Calu3 (cell line): ENCODE results near the gene TNS1. TPM values are rescaled to one million over a fixed set of nuclear protein-coding genes. Genes with fewer than 3 reads are reported as not detected.
A peak's percentile ranks its signal among the peaks of the same experiment; 100 is the strongest.

Experiments used
- BruUV-seq: library from RNA; stranded (reverse); fragments of 400-500 nt; replicated peaks from 2 replicates; lab custom pipeline; 2021; lab: Mats Ljungman, UMichigan
- CTCF ChIA-PET: fragments of 300-600 bp; sonication (Branson Sonifier 250); formaldehyde crosslinking; loops from one replicate; lab custom pipeline; 2022; ENCODE audit warnings: antibody characterized with exemption; lab: Charles Lee
- DNase-seq: peaks from one replicate; pipeline ENCODE4 v3.0.0; 2022
- H3K27ac Mint-ChIP-seq: one replicate; pipeline ENCODE4 v1.8.0; 2022; ENCODE audit warnings: mixed read lengths; ENCODE audit not compliant: unreplicated experiment
- H3K27me3 Mint-ChIP-seq: one replicate; pipeline ENCODE4 v1.8.0; 2022; ENCODE audit warnings: mixed read lengths; ENCODE audit not compliant: unreplicated experiment
- H3K36me3 Mint-ChIP-seq: one replicate; pipeline ENCODE4 v1.8.0; 2022; ENCODE audit warnings: mild to moderate bottlenecking, moderate library complexity, mixed read lengths; ENCODE audit not compliant: insufficient read depth, unreplicated experiment
- H3K4me1 Mint-ChIP-seq: one replicate; pipeline ENCODE4 v1.8.0; 2022; ENCODE audit warnings: mild to moderate bottlenecking, low read depth, mixed read lengths; ENCODE audit not compliant: unreplicated experiment
- H3K4me3 Mint-ChIP-seq: one replicate; pipeline ENCODE4 v1.8.0; 2022; ENCODE audit warnings: mild to moderate bottlenecking, low read depth, moderate library complexity, mixed read lengths; ENCODE audit not compliant: unreplicated experiment
- H3K9me3 Mint-ChIP-seq: one replicate; pipeline ENCODE4 v1.8.0; 2022; ENCODE audit warnings: low read depth, mixed read lengths; ENCODE audit not compliant: unreplicated experiment
- intact Hi-C: fragments of 100-400 bp; cut with micrococcal nuclease; formaldehyde crosslinking; loops from one replicate; pipeline ENCODE4 v1.10.0; 2022; ENCODE audit not compliant: unreplicated experiment
- total RNA-seq: library from RNA; stranded (reverse); gene quantifications from 2 replicates; pipeline ENCODE4 v1.2.3, GENCODE V29; 2022
- TF ChIP-seq, protein P1 (sequence below): fragments of 200-600 bp; IDR thresholded peaks from one replicate; pipeline ENCODE4 v1.8.0; 2022; ENCODE audit warnings: antibody characterized with exemption; ENCODE audit not compliant: unreplicated experiment

Gene TNS1
- total RNA-seq, 1 experiment from 2014 or later: 2.2 TPM

DNA sequence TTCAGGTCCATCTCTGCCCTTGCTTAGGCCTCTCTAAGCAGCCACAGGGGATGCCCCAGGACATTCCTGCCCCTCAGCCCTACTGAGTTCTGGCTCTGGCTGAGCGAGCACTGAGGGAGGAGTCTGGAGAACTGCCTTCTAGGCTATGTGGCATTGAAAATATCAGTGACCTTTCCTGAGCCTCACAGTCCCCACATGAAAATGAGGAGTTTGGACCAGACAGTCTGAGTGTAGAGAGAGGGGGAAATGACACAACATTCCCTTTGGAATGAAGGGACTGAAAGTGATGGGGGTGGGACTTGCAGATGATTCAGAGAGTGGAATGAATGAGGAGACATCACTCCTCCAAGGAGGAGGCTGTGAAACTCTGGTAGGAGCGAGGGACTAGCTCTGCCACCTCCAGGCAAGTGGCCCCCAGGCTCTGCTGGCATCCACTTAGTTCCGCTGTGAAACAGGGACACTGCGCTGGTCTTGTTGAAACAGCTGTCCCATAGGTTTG lies 8.0 kb downstream of the TNS1 start:
- no peak overlapping the region for H3K27ac Mint-ChIP-seq
- no peak for DNase-seq
- H3K4me3 Mint-ChIP-seq: no peak overlapping the region
- intact Hi-C loops: no loop called here
- peaks cover 30% of the 10 kb centered on the region for H3K4me1 Mint-ChIP-seq
- CTCF ChIA-PET: interaction anchor here (1.6 to 2.1 kb wide), 3 partner anchors 10 to 206 kb away, joined by 4 to 9 read pairs (median 7); no protein-coding TSS in a partner anchor
- H3K36me3 Mint-ChIP-seq: no peaks in the 10 kb centered on the region
- H3K27me3 Mint-ChIP-seq: peaks cover 59% of the 10 kb centered on the region
- no TSS peak for BruUV-seq
- TF ChIP-seq, protein P1, sequence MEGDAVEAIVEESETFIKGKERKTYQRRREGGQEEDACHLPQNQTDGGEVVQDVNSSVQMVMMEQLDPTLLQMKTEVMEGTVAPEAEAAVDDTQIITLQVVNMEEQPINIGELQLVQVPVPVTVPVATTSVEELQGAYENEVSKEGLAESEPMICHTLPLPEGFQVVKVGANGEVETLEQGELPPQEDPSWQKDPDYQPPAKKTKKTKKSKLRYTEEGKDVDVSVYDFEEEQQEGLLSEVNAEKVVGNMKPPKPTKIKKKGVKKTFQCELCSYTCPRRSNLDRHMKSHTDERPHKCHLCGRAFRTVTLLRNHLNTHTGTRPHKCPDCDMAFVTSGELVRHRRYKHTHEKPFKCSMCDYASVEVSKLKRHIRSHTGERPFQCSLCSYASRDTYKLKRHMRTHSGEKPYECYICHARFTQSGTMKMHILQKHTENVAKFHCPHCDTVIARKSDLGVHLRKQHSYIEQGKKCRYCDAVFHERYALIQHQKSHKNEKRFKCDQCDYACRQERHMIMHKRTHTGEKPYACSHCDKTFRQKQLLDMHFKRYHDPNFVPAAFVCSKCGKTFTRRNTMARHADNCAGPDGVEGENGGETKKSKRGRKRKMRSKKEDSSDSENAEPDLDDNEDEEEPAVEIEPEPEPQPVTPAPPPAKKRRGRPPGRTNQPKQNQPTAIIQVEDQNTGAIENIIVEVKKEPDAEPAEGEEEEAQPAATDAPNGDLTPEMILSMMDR: no peak
- no peaks in the 10 kb centered on the region for H3K9me3 Mint-ChIP-seq

- no peak overlapping the region for H3K27ac Mint-ChIP-seq
- H3K9me3 Mint-ChIP-seq: no peaks in the 10 kb centered on the region
- intact Hi-C loops: no loop called here
- peak overlapping the region; percentile 33 for H3K4me3 Mint-ChIP-seq
- CTCF ChIA-PET: interaction anchor here (0.6 to 2.7 kb wide), 14 partner anchors 10 to 1618 kb away, joined by 3 to 32 read pairs (median 4); no protein-coding TSS in a partner anchor
- DNase-seq: peak; percentile 83
- no peaks in the 10 kb centered on the region for H3K36me3 Mint-ChIP-seq
- peaks cover 50% of the 10 kb centered on the region for H3K27me3 Mint-ChIP-seq
- TF ChIP-seq, protein P1: peak; percentile 72
- peaks cover 34% of the 10 kb centered on the region for H3K4me1 Mint-ChIP-seq
- no TSS peak for BruUV-seq
These were observed 8.9 kb downstream of the TNS1 start for GRCh38 chr2:217993817-217994463.

DNA sequence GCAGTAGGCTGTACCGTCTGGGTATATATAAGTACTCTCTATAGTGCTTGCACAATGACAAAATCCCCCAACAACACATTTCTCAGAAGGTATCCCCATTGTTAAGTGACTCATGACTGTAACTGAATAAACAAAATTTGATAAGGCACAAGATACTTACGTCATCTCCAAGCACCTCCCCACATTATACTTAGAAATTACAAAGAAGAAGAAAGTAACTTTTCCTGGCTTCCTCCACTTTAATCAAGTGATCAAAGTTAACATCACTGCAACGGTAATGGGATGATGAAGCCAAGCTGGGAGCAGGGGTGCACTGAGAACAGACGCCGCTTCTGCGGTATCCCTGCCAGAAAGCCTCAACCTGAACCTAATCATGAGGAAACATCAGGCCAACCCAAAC lies 9.7 kb downstream of the TNS1 start:
- peak overlapping the region; percentile 33 for H3K4me3 Mint-ChIP-seq
- H3K4me1 Mint-ChIP-seq: peaks cover 42% of the 10 kb centered on the region
- peak overlapping the region; percentile 14 for H3K27ac Mint-ChIP-seq
- H3K27me3 Mint-ChIP-seq: peaks cover 42% of the 10 kb centered on the region
- BruUV-seq: no TSS peak
- no peaks in the 10 kb centered on the region for H3K9me3 Mint-ChIP-seq
- no peak for DNase-seq
- CTCF ChIA-PET: interaction anchor here (0.6 to 2.7 kb wide), 7 partner anchors 11 to 1617 kb away, joined by 3 to 32 read pairs (median 4); no protein-coding TSS in a partner anchor
- H3K36me3 Mint-ChIP-seq: peaks cover 6% of the 10 kb centered on the region
- intact Hi-C loops: no loop called here
- TF ChIP-seq, protein P1: no peak

GRCh38 chr2:217992061-217992460 lies 10.7 kb downstream of the TNS1 start:
- Mint-ChIP-seq H3K4me3 (no peak overlapping the region), H3K27me3 (peaks cover 31% of the 10 kb centered on the region), H3K27ac (no peak overlapping the region), H3K4me1 (peaks cover 43% of the 10 kb centered on the region), H3K36me3 (peaks cover 10% of the 10 kb centered on the region), H3K9me3 (no peaks in the 10 kb centered on the region)
- DNase-seq: no peak
- intact Hi-C loops: no loop called here
- CTCF ChIA-PET: interaction anchor here (2.7 kb wide), 1 partner anchor 206 kb away, joined by 32 read pairs; no protein-coding TSS in a partner anchor
- TF ChIP-seq, protein P1: no peak
- BruUV-seq: no TSS peak
